DND-41 (cell line): Measurements from ENCODE around the gene PPP2R5E.

Experiments
- CTCF ChIP-seq: IDR thresholded peaks from 2 replicates; pipeline ENCODE4 v1.5.1; 2012; ENCODE audit warnings: borderline replicate concordance, low read length, moderate library complexity, mild to moderate bottlenecking; ENCODE audit not compliant: poor library complexity, severe bottlenecking; ENCODE audit errors: extremely low read depth
- EZH2 ChIP-seq: IDR thresholded peaks from 3 replicates; pipeline ENCODE4 v1.6.1; 2012; ENCODE audit warnings: borderline replicate concordance, low read depth, mild to moderate bottlenecking, moderate library complexity, low read length, inconsistent platforms; ENCODE audit not compliant: severe bottlenecking

GRCh38 chr14:63555572-63555971, 12.4 kb upstream of the PPP2R5E start:
- TF ChIP-seq CTCF (no peak), EZH2 (no peak)
